Renal pelvis (tissue), 4 donors: Measurements from ENCODE around the gene MARCO. TPM values are rescaled to one million over a fixed set of nuclear protein-coding genes. Genes with fewer than 3 reads are reported as not detected.
A peak's percentile ranks its signal among the peaks of the same experiment; 100 is the strongest.

Experiments
- DNase-seq: peaks from one replicate; pipeline ENCODE4 v3.0.0-alpha.2; 2013
- polyA plus RNA-seq, 3 donors: library from polyadenylated mRNA; unstranded; fragments of 120-200 nt; gene quantifications; one replicate each; pipeline ENCODE4 v1.2.1, GENCODE V29; 2013; ENCODE audit not compliant: insufficient read length in 3 of 3

The MARCO gene
- polyA plus RNA-seq, 3 donors = 0.06 to 0.31 TPM; not detected in 1

- DNase-seq = no peak
Measured at GRCh38 chr2:119004602-119005001, 62.6 kb downstream of the MARCO start.

- peak; percentile 9 for DNase-seq
Measured at GRCh38 chr2:119005051-119005450, 63.1 kb downstream of the MARCO start.

GRCh38 chr2:119005555-119005954 is 63.6 kb downstream of the MARCO start:
- no peak for DNase-seq

GRCh38 chr2:119006441-119006840 is 64.4 kb downstream of the MARCO start:
- DNase-seq = no peak

- no peak for DNase-seq
Measured at GRCh38 chr2:119008108-119008507, 66.1 kb downstream of the MARCO start.

- no peak for DNase-seq
Measured at GRCh38 chr2:119009110-119009509, 67.1 kb downstream of the MARCO start.

GRCh38 chr2:119010336-119010735 is 68.3 kb downstream of the MARCO start:
- DNase-seq = no peak

- DNase-seq = peak; percentile 33
Measured at GRCh38 chr2:119011162-119011909, 69.3 kb downstream of the MARCO start.

GRCh38 chr2:119011910-119012209 is 69.9 kb downstream of the MARCO start:
- no peak for DNase-seq

- DNase-seq = no peak
Measured at GRCh38 chr2:119012345-119013301, 70.6 kb downstream of the MARCO start.

GRCh38 chr2:119013671-119014070 is 71.7 kb downstream of the MARCO start:
- DNase-seq = no peak

- no peak for DNase-seq
Measured at GRCh38 chr2:119015845-119016244, 73.9 kb downstream of the MARCO start.

GRCh38 chr2:119019521-119019920 is 77.5 kb downstream of the MARCO start:
- no peak for DNase-seq

GRCh38 chr2:119022678-119023077 is 80.7 kb downstream of the MARCO start:
- DNase-seq = no peak

- no peak for DNase-seq
Measured at GRCh38 chr2:119023534-119023933, 81.5 kb downstream of the MARCO start.

GRCh38 chr2:119024152-119024551 is 82.2 kb downstream of the MARCO start:
- no peak for DNase-seq

GRCh38 chr2:119024568-119024967 is 82.6 kb downstream of the MARCO start:
- no peak for DNase-seq

- DNase-seq = no peak
Measured at GRCh38 chr2:119025013-119025412, 83.0 kb downstream of the MARCO start.

- DNase-seq = no peak
Measured at GRCh38 chr2:119025762-119026351, 83.9 kb downstream of the MARCO start.

- no peak for DNase-seq
Measured at GRCh38 chr2:119026890-119027289, 84.9 kb downstream of the MARCO start.

- no peak for DNase-seq
Measured at GRCh38 chr2:119028327-119029174, 86.6 kb downstream of the MARCO start.

GRCh38 chr2:119029297-119029696 is 87.3 kb downstream of the MARCO start:
- no peak for DNase-seq
